ENCODE data around the gene ATXN1.

- TF ChIP-seq CTCF (IDR thresholded peaks at IDR 0.05) (no peak), POLR2A (IDR thresholded peaks at IDR 0.05) (no peak)
These were observed 458.3 kb downstream of the ATXN1 start for GRCh38 chr6:16302721-16303552.

All from gastroesophageal sphincter (tissue), 3 donors.